Mesothelial cell of epicardium (in vitro differentiated cells): ENCODE data around the gene ZNF750. TPM values are rescaled to one million over a fixed set of nuclear protein-coding genes. Genes with fewer than 3 reads are reported as not detected.

Experiments used
- DNase-seq, 2 experiments: peaks; one replicate each; pipeline ENCODE4 v3.0.0; 2021; ENCODE audit warnings: low spot score in 2 of 2; ENCODE audit not compliant: unreplicated experiment in 2 of 2
- H3K27ac Mint-ChIP-seq: 2 replicates; pipeline ENCODE4 v1.8.0; 2021; ENCODE audit warnings: mixed read lengths
- H3K27me3 Mint-ChIP-seq: 2 replicates; pipeline ENCODE4 v1.8.0; 2021; ENCODE audit warnings: low read depth, mixed read lengths
- H3K36me3 Mint-ChIP-seq: 2 replicates; pipeline ENCODE4 v1.8.0; 2021; ENCODE audit warnings: mixed read lengths
- H3K4me1 Mint-ChIP-seq: 2 replicates; pipeline ENCODE4 v1.8.0; 2021; ENCODE audit warnings: mixed read lengths
- H3K4me3 Mint-ChIP-seq: 2 replicates; pipeline ENCODE4 v1.8.0; 2021; ENCODE audit warnings: mild to moderate bottlenecking, moderate library complexity, mixed read lengths
- H3K9me3 Mint-ChIP-seq: 2 replicates; pipeline ENCODE4 v1.8.0; 2021; ENCODE audit warnings: mixed read lengths
- total RNA-seq: library from RNA; stranded (reverse); gene quantifications from 3 replicates; pipeline ENCODE4 v1.2.1, GENCODE V29; 2021
- TF ChIP-seq, protein P1 (sequence below): fragments of 200-600 bp; sonication (generic); IDR thresholded peaks from one replicate; pipeline ENCODE4 v1.5.0; 2021; ENCODE audit warnings: antibody characterized with exemption; ENCODE audit not compliant: unreplicated experiment

ZNF750 gene
- total RNA-seq, 1 donor from 2014 or later, result 2.6 TPM

DNA sequence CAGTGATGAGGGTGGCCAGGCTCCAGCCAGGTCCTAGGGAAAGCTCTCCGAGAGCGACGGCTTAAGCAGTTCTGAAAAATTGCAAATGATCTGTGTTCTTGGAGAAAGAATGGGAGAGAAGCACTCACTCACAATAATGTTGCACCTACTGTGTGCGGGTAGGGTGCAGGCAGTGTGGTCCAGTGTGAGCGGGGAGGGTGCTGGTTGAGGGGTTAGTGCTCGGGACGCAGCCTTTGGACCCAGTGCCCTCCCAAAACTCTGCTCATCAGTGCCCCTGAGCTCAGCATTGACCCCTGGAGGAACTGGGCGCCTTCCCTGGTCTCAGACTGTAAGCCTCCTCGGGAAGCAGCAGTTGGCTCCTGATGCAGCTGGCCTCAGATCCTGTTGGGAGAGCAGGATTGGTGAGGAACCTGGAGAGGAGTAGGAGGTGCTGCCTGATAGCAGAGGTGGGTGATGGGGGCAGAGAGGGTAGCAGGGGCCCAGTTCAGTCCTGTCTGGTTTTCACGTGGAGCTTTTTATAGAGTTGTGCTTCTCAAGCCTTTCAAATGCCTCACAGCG, 23.6 kb upstream of the ZNF750 start:
- no peaks in the 10 kb centered on the region for H3K9me3 Mint-ChIP-seq
- peaks cover 83% of the 10 kb centered on the region for H3K4me1 Mint-ChIP-seq
- DNase-seq, result no peak
- no peak overlapping the region for H3K4me3 Mint-ChIP-seq
- no peaks in the 10 kb centered on the region for H3K27me3 Mint-ChIP-seq
- TF ChIP-seq, protein P1, sequence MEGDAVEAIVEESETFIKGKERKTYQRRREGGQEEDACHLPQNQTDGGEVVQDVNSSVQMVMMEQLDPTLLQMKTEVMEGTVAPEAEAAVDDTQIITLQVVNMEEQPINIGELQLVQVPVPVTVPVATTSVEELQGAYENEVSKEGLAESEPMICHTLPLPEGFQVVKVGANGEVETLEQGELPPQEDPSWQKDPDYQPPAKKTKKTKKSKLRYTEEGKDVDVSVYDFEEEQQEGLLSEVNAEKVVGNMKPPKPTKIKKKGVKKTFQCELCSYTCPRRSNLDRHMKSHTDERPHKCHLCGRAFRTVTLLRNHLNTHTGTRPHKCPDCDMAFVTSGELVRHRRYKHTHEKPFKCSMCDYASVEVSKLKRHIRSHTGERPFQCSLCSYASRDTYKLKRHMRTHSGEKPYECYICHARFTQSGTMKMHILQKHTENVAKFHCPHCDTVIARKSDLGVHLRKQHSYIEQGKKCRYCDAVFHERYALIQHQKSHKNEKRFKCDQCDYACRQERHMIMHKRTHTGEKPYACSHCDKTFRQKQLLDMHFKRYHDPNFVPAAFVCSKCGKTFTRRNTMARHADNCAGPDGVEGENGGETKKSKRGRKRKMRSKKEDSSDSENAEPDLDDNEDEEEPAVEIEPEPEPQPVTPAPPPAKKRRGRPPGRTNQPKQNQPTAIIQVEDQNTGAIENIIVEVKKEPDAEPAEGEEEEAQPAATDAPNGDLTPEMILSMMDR, result no peak
- no peaks in the 10 kb centered on the region for H3K36me3 Mint-ChIP-seq
- H3K27ac Mint-ChIP-seq, result peak overlapping the region; percentile 82

DNA sequence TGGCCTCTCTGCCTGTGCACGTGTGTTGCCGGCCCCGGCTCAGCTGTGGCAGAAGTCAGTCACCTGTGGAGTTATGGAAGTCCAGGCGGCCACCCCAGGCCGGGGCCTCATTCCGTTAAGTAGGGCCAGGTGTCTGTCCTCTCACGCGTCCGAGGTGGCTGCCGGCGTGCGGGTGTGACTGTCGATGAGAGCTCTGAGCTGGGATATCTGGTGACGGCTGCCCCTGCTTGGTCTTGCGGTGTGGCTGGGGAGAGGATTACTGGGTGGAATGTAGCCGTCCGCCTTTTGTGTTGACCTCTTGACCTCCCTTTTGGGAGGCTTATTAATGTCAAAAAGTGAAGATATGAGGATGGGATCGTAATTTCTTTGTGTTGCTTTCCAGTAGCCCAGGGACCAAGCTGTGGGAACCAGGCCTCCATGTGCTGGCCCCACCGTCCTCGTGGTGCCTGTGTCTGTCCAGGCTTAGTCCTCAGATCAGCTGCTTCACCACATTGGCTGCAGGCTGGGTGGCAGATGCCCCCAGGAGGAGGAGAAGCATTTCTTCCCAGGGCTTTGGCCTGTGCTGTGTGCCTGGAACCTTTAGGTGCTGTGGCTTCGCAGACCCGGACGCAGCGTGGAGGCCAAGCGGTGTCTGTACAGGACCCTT, 23.0 kb upstream of the ZNF750 start:
- Mint-ChIP-seq H3K36me3 (no peaks in the 10 kb centered on the region), H3K4me1 (peaks cover 86% of the 10 kb centered on the region), H3K27ac (peak overlapping the region; percentile 82), H3K4me3 (peak overlapping the region; percentile 5), H3K9me3 (no peaks in the 10 kb centered on the region), H3K27me3 (no peaks in the 10 kb centered on the region)
- TF ChIP-seq, protein P1, result no peak
- no peak for DNase-seq

DNA sequence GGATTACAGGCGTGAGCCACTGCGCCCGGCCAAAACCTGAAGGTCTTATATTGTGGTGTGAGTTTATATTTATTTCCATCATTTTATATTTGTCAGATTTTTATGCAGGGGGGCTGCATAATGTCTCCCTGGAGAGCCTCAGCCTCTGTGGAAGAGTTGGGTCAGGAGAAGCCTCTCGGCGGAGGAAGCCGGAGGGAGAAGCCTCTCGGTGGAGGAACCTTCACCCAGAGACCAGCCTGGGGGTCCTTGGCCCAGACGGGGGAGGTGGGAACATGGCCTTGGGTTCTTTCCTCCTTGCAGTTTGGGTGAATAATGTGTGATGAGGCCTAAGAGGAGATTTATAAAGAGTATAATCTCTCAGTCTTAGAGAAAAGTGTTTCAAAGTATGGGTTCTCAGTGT, 22.4 kb upstream of the ZNF750 start:
- Mint-ChIP-seq H3K27ac (peak overlapping the region; percentile 82), H3K4me3 (peak overlapping the region; percentile 5)

DNA sequence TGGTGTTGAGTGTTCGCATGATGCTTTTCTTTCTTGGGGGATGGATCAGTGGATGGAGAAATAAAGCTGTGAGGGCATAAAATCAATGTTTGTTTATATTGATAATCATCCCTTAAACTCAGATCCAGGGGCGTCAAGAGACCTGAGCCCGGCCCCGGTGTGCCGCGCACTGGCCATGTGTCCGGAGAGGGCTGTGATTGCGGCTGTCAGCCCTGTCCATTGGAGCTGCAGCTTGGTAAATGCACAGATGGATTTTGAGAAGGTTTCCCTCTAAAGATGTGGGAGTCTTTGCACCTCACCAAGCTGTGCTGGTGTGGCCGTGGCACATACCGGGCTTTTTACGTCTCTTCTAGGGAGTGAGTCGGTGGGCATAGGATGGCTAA, 21.6 kb upstream of the ZNF750 start:
- H3K27me3 Mint-ChIP-seq, result no peaks in the 10 kb centered on the region
- TF ChIP-seq, protein P1, result no peak
- peaks cover 4% of the 10 kb centered on the region for H3K9me3 Mint-ChIP-seq
- DNase-seq, result no peak
- peaks cover 5% of the 10 kb centered on the region for H3K36me3 Mint-ChIP-seq
- H3K4me1 Mint-ChIP-seq, result peaks cover 74% of the 10 kb centered on the region
- H3K27ac Mint-ChIP-seq, result peak overlapping the region; percentile 39
- no peak overlapping the region for H3K4me3 Mint-ChIP-seq

More for the DNA sequence above, 22.4 kb upstream of the ZNF750 start:
- TF ChIP-seq, protein P1, result no peak
- Mint-ChIP-seq H3K9me3 (peaks cover 3% of the 10 kb centered on the region), H3K36me3 (peaks cover 2% of the 10 kb centered on the region), H3K4me1 (peaks cover 80% of the 10 kb centered on the region), H3K27me3 (no peaks in the 10 kb centered on the region)
- no peak for DNase-seq

DNA sequence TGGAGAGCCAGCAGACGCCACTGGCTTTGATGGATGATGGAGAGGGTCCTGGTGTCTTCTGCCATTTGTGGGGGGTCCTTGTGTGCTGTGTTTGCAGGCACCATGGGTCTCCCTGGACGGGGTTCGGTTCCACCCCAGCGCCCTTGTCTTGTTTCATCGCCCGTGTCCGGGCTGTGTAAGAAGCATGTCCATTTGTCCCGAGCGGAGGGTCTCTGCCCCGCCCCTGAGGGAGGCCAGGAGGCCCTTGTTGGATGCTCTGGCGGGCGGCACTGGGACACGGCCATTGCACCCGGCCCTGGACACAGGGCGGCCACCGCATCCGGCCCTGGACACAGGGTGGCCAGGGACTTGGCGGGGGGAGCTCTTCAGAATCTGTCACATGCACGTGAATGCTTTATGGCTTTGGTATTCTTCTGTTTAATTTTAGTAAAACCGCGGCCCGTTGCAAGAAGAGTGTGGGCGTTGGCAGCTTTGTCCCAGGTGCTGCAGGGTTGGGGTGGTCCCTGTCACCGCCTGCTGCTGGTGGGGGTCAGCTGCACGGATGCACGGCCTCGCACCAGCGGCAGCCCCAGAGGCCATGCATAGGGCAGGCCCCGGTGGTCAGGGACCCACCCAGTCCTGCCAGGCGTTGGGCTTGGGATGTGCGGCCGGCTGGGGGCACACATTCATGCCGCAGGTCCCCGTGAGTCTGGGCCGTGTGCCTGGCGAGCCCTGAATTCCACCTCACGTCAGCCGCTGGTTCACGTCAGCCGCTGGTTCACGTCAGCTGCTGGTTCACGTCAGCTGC, 21.0 kb upstream of the ZNF750 start:
- Mint-ChIP-seq H3K27me3 (no peaks in the 10 kb centered on the region), H3K9me3 (peaks cover 4% of the 10 kb centered on the region), H3K4me1 (peaks cover 68% of the 10 kb centered on the region), H3K27ac (peak overlapping the region; percentile 97), H3K36me3 (peaks cover 7% of the 10 kb centered on the region), H3K4me3 (no peak overlapping the region)
- TF ChIP-seq, protein P1, result no peak
- DNase-seq, result no peak
